VCaP (cell line): ENCODE measurements around the gene STXBP5.

ENCODE experiments used
- H3K27ac ChIP-seq: fragments of 450-650 bp; 2 replicates; pipeline ENCODE4 v1.5.1; 2017
- CTCF ChIP-seq: fragments of 450-650 bp; conservative IDR thresholded peaks from 2 replicates; pipeline ENCODE4 v1.5.1; 2017; ENCODE audit warnings: mild to moderate bottlenecking, moderate library complexity

STXBP5 gene

GRCh38 chr6:147423111-147423510 lies 218.9 kb downstream of the STXBP5 start:
- no peak for TF ChIP-seq CTCF
- no peak overlapping the region for H3K27ac ChIP-seq

GRCh38 chr6:147429794-147430193 lies 225.6 kb downstream of the STXBP5 start:
- no peak for TF ChIP-seq CTCF
- no peak overlapping the region for H3K27ac ChIP-seq

- no peak for TF ChIP-seq CTCF
- H3K27ac ChIP-seq: no peak overlapping the region
Observed at GRCh38 chr6:147430811-147431210, 226.6 kb downstream of the STXBP5 start.

- H3K27ac ChIP-seq: no peak overlapping the region
- no peak for TF ChIP-seq CTCF
Observed at GRCh38 chr6:147434076-147434475, 229.9 kb downstream of the STXBP5 start.

GRCh38 chr6:147434516-147434915 lies 230.3 kb downstream of the STXBP5 start:
- no peak for TF ChIP-seq CTCF

GRCh38 chr6:147437615-147438014 lies 233.4 kb downstream of the STXBP5 start:
- H3K27ac ChIP-seq: no peak overlapping the region
- no peak for TF ChIP-seq CTCF

More at GRCh38 chr6:147434516-147434915, 230.3 kb downstream of the STXBP5 start:
- H3K27ac ChIP-seq: no peak overlapping the region

GRCh38 chr6:147438758-147439528 lies 234.7 kb downstream of the STXBP5 start:
- no peak overlapping the region for H3K27ac ChIP-seq
- no peak for TF ChIP-seq CTCF
